SK-N-SH (cell line): ENCODE measurements around the gene PRKACA.

Experiments used
- ELF1 ChIP-seq: IDR thresholded peaks from 2 replicates; pipeline ENCODE4 v1.4.0; 2012
- EZH2phosphoT487 ChIP-seq: fragments of 200-600 bp; sonication (generic); IDR thresholded peaks from 2 replicates; pipeline ENCODE4 v1.6.1; 2017; ENCODE audit warnings: low read depth, mixed run types, mild to moderate bottlenecking, antibody characterized with exemption, moderate library complexity, borderline replicate concordance
- FOSL2 ChIP-seq: IDR thresholded peaks from 2 replicates; pipeline ENCODE4 v1.4.0; 2012; ENCODE audit warnings: low read depth, mild to moderate bottlenecking, moderate library complexity, borderline replicate concordance
- RCOR1 ChIP-seq: fragments of 150-350 bp; IDR thresholded peaks from 2 replicates; pipeline ENCODE4 v1.6.1; 2017; ENCODE audit warnings: antibody characterized with exemption, low read length
- RFX5 ChIP-seq: IDR thresholded peaks from 2 replicates; pipeline ENCODE4 v1.6.1; 2012; ENCODE audit warnings: mild to moderate bottlenecking, improper control_type of control experiment, low read length
- YY1 ChIP-seq: IDR thresholded peaks from 2 replicates; pipeline ENCODE4 v1.4.0; 2012; ENCODE audit warnings: low read depth, mild to moderate bottlenecking
- TF ChIP-seq, protein P1 (sequence below): fragments of 200-600 bp; sonication (generic); IDR thresholded peaks from 2 replicates; pipeline ENCODE4 v1.6.1; 2017; ENCODE audit warnings: antibody characterized with exemption, mild to moderate bottlenecking, moderate library complexity

DNA sequence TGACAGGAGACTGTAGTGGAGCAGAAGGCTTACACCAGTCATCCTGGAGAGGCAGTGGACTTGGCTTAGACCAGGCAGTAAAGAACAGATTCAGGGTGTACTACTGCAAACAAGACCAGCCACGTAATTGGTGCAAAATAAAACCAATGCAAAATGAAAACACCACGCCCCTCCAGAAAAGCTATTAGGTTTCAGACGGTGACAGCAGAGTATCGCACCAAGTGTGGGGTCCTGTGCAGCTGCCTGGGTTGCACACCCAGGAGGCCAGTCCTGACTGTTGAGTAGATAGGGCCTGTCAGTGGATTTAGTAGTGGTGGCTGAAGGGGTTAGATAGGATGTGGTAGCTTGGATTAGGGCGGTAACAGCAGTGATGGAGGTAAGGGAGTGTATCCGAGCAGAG is 5.4 kb upstream of the PRKACA start:
- TF ChIP-seq, protein P1, sequence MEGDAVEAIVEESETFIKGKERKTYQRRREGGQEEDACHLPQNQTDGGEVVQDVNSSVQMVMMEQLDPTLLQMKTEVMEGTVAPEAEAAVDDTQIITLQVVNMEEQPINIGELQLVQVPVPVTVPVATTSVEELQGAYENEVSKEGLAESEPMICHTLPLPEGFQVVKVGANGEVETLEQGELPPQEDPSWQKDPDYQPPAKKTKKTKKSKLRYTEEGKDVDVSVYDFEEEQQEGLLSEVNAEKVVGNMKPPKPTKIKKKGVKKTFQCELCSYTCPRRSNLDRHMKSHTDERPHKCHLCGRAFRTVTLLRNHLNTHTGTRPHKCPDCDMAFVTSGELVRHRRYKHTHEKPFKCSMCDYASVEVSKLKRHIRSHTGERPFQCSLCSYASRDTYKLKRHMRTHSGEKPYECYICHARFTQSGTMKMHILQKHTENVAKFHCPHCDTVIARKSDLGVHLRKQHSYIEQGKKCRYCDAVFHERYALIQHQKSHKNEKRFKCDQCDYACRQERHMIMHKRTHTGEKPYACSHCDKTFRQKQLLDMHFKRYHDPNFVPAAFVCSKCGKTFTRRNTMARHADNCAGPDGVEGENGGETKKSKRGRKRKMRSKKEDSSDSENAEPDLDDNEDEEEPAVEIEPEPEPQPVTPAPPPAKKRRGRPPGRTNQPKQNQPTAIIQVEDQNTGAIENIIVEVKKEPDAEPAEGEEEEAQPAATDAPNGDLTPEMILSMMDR, result no peak
- TF ChIP-seq RCOR1, result no peak
- TF ChIP-seq FOSL2, result no peak
- TF ChIP-seq ELF1, result no peak
- no peak for TF ChIP-seq EZH2phosphoT487
- TF ChIP-seq YY1, result no peak
- no peak for TF ChIP-seq RFX5
